ENCODE data around the gene PLXNC1.

Gene PLXNC1

DNA sequence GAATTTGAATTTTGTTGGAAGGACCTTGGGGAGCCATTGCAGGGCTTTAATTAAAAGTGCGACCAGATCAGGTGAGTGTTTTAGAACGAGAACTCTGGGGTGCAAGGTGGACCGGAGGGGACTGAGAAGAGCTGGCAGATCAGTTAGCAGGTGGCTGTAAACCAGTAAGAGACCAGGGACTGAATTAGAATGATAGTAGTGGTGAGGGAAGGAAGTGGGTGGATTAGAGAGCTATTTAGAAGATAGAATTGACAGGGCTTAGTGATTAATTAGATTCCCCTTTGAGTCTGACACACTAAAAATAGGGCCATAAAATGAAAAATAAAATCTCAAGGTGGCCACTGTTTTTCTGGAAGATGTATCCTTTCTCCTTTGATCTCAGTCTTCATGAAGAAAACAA, 44.8 kb downstream of the PLXNC1 start:
- no peak for DNase-seq (ENCODE audit: low read depth in 1 of 2, low spot score in 1 of 2)
- in situ Hi-C loops (cut with HindIII; ENCODE audit: low pct_unique_long_range_greater_than_20kb, low sequenced_read_pairs) = no loop called here
- TF ChIP-seq JUND (IDR thresholded peaks at IDR 0.05; ENCODE audit: low read depth) = no peak

DNA sequence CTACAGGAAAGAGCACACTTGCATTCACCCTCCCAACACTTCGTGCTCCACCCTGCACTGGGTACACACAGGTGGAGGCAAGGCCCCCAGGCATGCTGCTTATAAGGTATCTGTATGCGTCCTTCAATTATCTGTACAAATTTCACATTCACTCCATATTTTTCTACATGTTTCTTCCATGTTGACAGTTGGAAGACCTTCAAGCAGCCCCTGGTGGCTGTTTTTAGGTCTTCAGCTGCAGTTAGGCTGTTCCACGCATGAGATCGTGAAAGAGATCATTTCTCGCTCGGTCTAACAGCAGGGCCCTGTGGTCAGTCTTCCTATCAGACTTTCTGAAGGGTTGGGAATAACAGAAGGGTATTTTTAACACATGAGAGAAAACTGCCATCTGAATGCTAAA, 47.1 kb downstream of the PLXNC1 start:
- no peak for DNase-seq (ENCODE audit: low read depth in 1 of 2, low spot score in 1 of 2)
- no peak for TF ChIP-seq JUND (IDR thresholded peaks at IDR 0.05; ENCODE audit: low read depth)
- in situ Hi-C loops (cut with HindIII; ENCODE audit: low pct_unique_long_range_greater_than_20kb, low sequenced_read_pairs) = no loop called here

DNA sequence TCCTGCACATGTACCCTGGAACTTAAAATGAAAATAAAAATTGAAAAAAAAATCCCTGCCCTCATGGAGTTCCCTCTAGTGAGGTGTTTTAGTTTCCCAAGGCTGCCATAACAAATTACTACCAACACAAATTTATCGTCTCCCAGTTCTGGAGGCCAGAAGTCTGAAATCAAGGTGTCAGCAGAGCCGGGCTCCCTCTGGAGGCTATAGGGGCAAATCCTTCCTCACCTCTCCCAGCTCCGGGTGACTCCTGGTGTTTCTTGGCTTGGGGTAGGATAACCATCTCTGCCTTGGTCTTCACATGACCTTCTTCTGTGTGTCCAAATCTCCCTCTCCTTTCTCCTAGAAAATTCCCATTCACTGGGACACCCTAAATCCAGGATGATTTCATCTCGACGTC, 50.1 kb downstream of the PLXNC1 start:
- TF ChIP-seq JUND (IDR thresholded peaks at IDR 0.05; ENCODE audit: low read depth) = no peak
- peak in 1 of 2 experiments; percentile 20 for DNase-seq (ENCODE audit: low read depth in 1 of 2, low spot score in 1 of 2)
- in situ Hi-C loops (cut with HindIII; ENCODE audit: low pct_unique_long_range_greater_than_20kb, low sequenced_read_pairs) = no loop called here

DNA sequence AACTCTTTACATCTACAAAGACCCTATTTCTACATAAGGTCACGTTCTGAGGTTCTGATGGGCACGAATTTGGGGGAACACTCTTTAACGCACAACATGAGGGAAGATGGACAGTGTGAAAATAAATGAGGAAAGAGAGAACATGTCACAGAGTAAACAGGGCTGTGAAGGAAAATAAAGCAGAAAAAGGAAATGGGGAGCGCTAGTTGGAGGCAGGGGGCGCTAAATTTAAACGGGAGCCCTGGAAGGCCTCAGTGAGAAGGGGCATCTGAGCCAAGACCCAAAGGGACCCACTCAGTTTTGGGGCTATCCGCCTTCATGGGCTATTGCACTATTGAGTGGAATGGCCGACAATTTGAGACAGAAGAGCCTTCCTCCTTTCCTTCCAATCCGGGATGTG, 50.5 kb downstream of the PLXNC1 start:
- DNase-seq (ENCODE audit: low read depth in 1 of 2, low spot score in 1 of 2) = no peak
- in situ Hi-C loops (cut with HindIII; ENCODE audit: low pct_unique_long_range_greater_than_20kb, low sequenced_read_pairs) = no loop called here
- no peak for TF ChIP-seq JUND (IDR thresholded peaks at IDR 0.05; ENCODE audit: low read depth)

DNA sequence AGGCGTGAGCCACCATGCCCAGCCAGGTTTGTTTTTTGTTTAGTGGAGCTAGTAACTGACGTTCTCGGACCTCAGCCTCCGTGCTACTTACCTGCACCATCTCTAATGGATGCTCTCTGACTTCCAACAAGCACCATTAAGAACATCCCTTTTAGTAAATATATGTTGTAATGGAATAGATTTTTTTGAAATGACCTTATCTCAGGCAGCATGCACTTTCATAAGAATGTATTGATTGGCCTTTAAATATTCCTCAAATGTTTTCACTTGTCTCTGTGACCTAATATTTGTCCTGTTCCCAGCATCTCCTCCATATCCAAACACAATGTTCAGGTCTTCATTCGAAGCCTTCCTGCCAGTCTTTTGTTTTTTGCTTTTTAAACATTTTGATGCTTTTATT, 51.7 kb downstream of the PLXNC1 start:
- in situ Hi-C loops (cut with HindIII; ENCODE audit: low pct_unique_long_range_greater_than_20kb, low sequenced_read_pairs) = no loop called here
- no peak for TF ChIP-seq JUND (IDR thresholded peaks at IDR 0.05; ENCODE audit: low read depth)
- DNase-seq (ENCODE audit: low read depth in 1 of 2, low spot score in 1 of 2) = no peak

DNA sequence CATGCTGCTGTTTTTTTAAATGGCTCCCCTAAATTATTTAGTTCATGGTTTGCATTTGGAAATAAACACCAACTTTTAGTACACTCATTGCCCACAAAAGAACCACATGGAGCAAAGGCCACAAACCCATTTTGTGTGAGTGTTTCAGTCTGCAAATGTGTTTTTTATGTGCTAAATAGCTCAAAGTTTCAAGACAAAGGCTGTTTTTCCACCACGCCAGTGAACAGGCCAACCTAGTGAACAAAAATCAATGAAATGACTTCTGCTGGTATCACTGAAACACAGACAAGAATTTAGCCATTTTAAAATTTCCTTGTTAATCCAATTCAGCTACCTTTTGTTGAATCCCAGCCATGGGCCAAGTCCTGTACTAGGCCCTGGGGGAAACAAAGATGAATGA, 52.3 kb downstream of the PLXNC1 start:
- in situ Hi-C loops (cut with HindIII; ENCODE audit: low pct_unique_long_range_greater_than_20kb, low sequenced_read_pairs) = no loop called here
- no peak for DNase-seq (ENCODE audit: low read depth in 1 of 2, low spot score in 1 of 2)

DNA sequence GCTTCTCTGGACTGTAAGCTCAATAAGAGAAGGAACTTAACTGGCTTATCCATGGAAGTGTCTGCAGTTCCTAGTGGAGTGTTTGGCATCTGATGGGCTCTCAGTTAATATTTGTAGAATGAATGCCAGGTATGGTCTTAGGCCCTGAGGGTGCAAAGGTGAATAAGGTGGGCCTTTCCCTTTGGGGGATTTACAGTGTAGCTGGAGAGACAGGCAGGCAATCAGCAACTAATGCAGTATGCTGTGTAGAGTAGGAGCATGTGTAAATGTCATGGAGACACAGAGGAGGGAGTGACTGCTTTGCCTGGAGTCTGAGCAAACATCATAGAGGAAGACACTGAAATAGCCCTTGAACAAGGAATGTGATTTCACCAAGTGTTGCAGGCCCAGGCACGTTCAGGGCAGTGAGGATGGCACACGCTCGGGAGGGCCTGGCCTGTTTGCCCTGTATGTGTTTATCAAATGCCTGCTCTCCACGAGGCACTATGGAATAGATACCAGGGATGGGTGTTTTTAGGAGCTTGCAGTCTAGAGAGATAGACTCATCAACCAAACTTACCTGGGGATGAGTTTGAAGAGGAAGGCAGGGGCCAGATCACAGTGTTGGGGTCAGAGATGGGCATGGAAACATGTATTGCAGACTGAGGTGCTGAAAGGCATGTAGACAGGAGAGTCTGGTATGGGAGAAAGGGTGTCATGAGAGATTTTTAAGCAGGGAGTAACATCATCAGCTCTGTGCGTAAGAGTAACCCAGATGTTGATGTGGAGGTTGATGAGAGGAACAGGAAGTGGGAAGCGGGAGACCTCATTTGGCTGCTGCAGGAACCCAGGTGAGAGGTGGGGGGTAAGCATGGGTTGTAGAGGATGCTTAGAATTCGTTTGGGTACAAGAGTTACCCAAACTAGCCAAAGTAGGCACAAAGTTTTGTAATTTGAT, 54.1 kb downstream of the PLXNC1 start:
- no peak for TF ChIP-seq JUND (IDR thresholded peaks at IDR 0.05; ENCODE audit: low read depth)
- in situ Hi-C loops (cut with HindIII; ENCODE audit: low pct_unique_long_range_greater_than_20kb, low sequenced_read_pairs) = no loop called here
- DNase-seq (ENCODE audit: low read depth in 1 of 2, low spot score in 1 of 2) = peak in 1 of 2 experiments; percentile 56

More for the DNA sequence above, 52.3 kb downstream of the PLXNC1 start:
- no peak for TF ChIP-seq JUND (IDR thresholded peaks at IDR 0.05; ENCODE audit: low read depth)

DNA sequence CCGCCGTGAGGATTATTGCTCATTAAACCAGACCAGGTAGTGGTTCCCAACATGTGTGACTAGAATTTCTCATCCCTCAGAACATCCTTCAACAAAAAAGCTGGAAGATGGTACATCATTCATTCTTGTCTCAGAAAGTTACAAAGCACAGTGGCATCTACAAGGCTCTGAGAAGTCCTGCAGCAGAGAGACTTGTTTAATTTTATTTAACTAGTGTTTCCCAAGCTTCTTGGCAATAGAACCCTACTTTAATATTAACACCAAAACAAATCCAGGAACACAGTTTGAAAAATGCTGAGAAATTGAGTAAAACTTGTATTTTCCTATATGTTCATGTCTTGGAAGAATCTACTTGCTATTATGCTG, 54.8 kb downstream of the PLXNC1 start:
- no peak for DNase-seq (ENCODE audit: low read depth in 1 of 2, low spot score in 1 of 2)
- in situ Hi-C loops (cut with HindIII; ENCODE audit: low pct_unique_long_range_greater_than_20kb, low sequenced_read_pairs) = no loop called here
- no peak for TF ChIP-seq JUND (IDR thresholded peaks at IDR 0.05; ENCODE audit: low read depth)

DNA sequence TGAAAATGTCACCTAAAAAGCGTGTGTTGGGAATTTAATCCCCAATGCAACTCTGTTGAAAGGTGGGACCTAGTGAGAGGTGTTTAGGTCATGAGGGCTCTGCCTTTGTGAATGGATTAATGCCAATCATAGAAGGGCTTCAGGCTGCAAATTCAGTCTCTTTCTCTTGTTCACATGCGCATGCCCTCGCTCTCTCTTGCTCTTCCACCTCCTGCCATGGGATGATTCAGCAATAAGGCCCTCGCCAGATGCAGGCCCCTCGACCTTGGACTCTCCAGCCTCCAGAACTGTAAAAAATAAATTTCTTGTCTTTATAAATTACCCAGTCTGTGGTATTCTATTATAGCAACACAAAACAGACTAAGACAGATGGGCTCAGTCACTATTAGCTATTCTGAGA, 55.4 kb downstream of the PLXNC1 start:
- in situ Hi-C loops (cut with HindIII; ENCODE audit: low pct_unique_long_range_greater_than_20kb, low sequenced_read_pairs) = no loop called here
- DNase-seq (ENCODE audit: low read depth in 1 of 2, low spot score in 1 of 2) = no peak
- TF ChIP-seq JUND (IDR thresholded peaks at IDR 0.05; ENCODE audit: low read depth) = no peak

DNA sequence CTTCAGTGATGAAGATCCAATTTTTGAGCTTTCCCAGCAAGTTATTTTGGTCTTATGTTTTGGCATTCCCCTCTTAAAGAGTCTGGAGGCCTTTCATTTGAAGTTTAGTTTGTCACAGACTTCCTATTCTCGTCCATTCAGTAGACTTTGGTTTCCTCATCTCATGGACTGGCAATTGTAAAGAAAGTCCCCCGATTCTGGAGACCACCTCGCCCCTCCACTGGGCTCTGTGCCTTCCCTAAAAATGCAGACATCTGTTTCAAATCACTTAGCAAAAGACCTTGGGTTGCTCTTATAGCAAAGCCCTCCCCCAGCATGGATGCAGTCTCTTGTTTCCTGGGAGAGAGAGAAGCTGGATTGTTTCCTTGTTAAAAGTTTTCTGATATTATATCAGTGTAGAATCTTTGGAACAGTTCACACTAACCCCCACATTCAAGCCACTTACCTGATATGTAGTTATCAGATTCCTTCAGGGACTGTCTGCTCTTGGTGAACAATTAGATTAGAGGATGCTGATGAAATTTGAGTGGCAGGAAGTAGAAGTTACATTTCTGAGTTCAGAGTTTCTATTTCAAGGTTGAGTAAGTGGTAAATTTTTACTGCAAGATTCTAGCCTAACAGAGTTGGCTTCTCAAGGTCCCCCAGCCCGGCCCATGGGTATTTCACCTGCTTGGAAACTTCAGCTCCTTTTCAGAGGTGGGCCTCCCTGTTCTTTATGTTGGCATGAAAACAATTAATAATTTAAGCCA, 56.3 kb downstream of the PLXNC1 start:
- in situ Hi-C loops (cut with HindIII; ENCODE audit: low pct_unique_long_range_greater_than_20kb, low sequenced_read_pairs) = no loop called here

DNA sequence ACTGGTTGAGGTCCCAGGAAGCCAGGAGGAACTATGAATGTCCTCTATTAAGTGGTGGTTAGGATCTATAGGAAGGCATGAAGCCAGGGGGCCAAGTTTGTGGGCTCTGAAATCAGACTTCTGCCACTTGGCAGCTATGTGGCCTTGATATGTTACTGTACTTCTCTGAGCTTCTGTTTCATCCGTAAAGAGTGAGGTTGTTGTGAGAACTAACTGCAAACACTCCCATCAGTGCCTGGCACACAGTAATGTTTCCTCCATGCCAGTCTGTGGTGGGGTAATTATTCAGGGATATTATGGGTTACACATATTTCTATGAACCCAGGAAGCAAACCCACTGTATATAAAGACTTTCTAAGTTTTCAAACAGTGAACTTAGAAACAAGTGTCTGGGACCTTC, 57.4 kb downstream of the PLXNC1 start:
- DNase-seq (ENCODE audit: low read depth in 1 of 2, low spot score in 1 of 2) = no peak
- in situ Hi-C loops (cut with HindIII; ENCODE audit: low pct_unique_long_range_greater_than_20kb, low sequenced_read_pairs) = no loop called here
- no peak for TF ChIP-seq JUND (IDR thresholded peaks at IDR 0.05; ENCODE audit: low read depth)

More for the DNA sequence above, 56.3 kb downstream of the PLXNC1 start:
- no peak for DNase-seq (ENCODE audit: low read depth in 1 of 2, low spot score in 1 of 2)
- no peak for TF ChIP-seq JUND (IDR thresholded peaks at IDR 0.05; ENCODE audit: low read depth)

DNA sequence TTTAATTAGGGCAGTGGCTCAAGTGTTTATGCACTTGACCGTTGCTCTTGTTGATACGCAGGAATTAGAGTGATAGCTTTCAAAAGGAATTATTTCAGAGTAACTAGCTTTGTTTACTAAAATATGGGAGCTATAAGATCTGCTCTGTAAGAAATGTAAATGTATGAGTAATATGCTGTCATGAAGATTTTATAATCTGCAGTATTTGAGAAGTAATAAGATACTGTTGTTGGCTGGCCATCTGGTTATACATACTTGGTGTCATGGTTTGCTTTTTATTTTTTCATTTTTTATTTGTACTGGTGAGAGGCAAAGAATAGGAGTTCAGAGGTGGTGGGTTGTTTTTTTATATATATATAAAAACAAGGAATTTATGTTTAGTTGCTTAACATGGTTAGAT, 58.5 kb downstream of the PLXNC1 start:
- TF ChIP-seq JUND (IDR thresholded peaks at IDR 0.05; ENCODE audit: low read depth) = no peak
- in situ Hi-C loops (cut with HindIII; ENCODE audit: low pct_unique_long_range_greater_than_20kb, low sequenced_read_pairs) = no loop called here
- no peak for DNase-seq (ENCODE audit: low read depth in 1 of 2, low spot score in 1 of 2)

DNA sequence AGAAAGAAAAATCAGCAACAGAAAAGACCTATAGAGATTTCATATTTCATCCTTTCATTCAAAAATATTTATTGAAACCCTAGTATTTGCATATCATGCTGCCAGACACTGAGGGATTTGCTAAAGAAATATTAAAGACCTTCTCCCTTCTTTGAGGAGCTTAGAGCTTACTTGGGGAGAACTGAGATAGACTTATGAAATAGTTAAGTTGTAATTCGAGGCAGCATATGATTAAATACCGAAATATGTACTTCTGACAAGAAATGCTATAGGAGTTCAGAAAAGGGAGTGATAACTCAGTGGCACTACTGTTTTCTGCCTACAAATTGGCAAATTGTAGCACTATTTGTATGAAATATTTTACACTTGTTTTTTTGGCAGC, 59.1 kb downstream of the PLXNC1 start:
- DNase-seq (ENCODE audit: low read depth in 1 of 2, low spot score in 1 of 2) = no peak
- TF ChIP-seq JUND (IDR thresholded peaks at IDR 0.05; ENCODE audit: low read depth) = no peak
- in situ Hi-C loops (cut with HindIII; ENCODE audit: low pct_unique_long_range_greater_than_20kb, low sequenced_read_pairs) = no loop called here

All from T47D (cell line).